ENCODE data around the gene DKK2.

Gene DKK2, protein sequence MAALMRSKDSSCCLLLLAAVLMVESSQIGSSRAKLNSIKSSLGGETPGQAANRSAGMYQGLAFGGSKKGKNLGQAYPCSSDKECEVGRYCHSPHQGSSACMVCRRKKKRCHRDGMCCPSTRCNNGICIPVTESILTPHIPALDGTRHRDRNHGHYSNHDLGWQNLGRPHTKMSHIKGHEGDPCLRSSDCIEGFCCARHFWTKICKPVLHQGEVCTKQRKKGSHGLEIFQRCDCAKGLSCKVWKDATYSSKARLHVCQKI

DNA sequence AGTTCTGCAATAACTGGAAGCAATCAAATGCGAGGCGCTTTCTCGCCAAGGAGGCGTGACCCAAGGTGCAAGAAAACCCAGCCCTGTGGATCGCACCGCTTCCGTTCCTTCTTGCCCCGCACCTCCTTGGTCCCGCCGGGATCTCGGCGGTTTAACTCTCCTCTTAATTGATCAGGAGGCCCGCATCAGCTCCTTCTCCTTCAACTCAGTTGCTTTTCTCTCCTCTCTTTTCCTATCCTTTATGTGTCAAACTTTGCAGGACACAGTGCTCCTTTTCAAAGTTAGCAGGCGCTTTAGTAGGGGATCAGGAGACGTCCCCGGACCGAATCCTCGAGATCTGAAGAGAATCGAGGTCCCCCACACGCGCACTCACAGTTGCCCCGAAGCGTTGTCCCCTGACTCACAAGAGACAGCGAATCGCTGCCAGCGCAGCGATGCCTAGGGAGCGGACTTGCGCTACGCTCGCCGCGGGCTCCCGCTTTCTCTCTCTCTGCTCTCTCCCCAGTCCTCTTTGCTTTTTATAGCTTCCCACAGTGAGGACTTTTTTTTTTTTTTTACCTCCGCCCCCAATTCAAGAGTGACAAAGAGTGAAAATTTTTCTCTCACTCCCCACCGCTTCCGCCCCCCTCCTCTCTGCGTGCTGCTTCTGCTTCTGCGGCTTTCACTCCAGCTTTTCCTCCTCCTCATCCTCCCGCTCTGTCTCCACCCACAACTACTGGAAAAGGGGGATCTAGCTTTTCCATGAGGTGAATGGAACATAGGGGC is at the start of gene DKK2:
TSS of gene DKK2 (minus strand) at position 495 of the 765 bp plus-strand sequence. CDS start 722 bp downstream, outside the sequence.
- no peak for DNase-seq (ENCODE audit: low read depth in 2 of 2)

- no peak for DNase-seq (ENCODE audit: low read depth in 2 of 2)
Measured at GRCh38 chr4:107077192-107077591, 41.1 kb upstream of the DKK2 start.

DNA sequence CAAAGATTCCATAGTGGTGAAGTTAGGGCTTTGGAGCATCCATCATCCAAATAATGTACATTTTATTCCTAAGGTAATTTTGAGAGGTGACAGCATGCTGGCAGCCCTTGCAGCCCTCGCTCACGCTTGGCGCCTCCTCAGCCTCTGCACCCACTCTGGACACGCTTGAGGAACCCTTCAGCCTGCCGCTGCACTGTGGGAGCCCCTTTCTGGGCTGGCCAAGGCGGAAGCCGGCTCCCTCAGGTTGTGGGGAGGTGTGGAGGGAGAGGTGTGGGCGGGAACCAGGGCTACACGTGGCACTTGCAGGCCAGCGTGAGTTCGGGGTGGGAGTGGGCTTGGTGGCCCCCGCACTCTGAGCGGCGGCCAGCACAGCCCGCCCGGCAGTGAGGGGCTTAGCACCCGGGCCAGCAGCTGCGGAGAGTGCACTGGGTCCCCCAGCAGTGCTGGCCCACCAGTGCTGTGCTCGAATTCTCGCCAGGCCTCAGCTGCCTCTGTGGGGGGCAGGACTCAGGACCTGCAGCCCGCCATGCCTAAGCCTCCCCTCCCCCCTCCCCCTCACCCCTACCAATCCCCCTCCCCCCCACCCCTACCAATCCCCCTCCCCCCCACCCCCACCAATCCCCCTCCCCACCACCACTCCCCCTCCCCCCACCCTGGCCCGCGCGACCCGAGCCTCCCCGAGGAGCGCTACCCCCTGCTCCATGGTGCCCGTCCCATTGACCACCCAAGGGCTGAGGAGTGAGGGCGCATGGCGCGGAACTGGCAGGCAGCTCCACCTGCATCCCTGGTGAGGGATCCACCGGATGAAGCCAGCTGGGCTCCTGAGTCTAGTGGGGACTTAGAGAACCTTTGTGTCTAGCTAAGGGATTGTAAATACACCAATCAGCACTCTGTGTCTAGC is 37.0 kb upstream of the DKK2 start:
- DNase-seq (ENCODE audit: low read depth in 2 of 2): no peak

- no peak for DNase-seq (ENCODE audit: low read depth in 2 of 2)
Measured at GRCh38 chr4:107071108-107071507, 35.0 kb upstream of the DKK2 start.

DNA sequence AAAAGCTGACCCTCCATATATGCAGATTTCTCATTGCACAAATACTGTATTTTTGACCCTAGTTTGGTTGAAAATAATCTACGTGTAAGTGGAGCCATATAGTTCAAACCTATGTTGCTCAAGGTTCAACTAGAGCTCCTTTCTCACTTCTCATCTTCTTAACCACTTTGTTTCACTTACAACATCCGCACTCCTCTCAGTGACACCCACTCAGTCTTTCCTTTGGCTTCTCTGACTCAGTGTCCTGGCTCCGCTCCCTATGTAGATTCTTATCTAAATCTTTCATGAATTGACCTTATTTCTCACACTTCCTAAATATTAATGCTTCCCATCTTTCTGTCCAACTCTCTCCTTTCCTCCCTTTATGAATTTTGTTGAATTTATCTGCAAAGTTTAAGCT is 32.9 kb upstream of the DKK2 start:
- DNase-seq (ENCODE audit: low read depth in 2 of 2): no peak

- DNase-seq (ENCODE audit: low read depth in 2 of 2): no peak
Measured at GRCh38 chr4:107068116-107068515, 32.0 kb upstream of the DKK2 start.

DNA sequence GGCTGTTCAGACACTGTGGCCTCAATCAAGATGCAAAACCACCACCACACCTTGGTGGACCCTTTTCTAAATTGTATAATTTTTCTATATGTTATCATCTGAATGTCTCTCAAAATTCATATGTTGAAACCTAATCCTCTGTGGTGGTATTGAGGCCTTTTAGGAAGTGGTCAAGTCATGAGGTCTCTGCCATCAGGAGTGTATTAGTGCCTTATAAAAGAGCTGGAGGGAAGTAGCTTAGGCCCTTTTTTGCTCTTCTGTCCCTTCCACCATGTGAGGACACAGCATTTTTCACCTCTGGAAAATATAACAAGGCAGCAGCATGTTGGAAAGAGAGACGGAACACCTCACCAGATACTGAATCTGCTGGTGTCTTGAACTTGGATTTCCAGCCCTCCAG is 30.5 kb upstream of the DKK2 start:
- DNase-seq (ENCODE audit: low read depth in 2 of 2): no peak

DNA sequence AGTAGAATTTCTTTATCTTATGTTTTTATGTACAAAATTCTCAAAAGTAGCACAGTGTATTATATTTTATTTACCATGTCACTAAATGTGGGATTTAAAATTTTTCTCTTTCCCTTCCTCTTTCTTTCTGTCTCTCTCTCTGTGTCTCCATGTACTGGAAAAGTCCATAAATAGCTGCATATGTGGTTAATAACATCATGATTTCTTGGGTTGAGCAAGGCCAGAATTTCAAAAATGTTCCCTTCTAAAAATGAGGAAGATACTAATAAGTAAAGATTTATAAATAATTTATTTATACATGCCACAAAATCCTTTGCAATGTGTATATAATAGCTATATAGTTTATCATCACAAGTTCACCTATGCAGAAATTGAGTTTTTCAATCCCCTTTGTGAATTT is 29.1 kb upstream of the DKK2 start:
- DNase-seq (ENCODE audit: low read depth in 2 of 2): no peak

DNA sequence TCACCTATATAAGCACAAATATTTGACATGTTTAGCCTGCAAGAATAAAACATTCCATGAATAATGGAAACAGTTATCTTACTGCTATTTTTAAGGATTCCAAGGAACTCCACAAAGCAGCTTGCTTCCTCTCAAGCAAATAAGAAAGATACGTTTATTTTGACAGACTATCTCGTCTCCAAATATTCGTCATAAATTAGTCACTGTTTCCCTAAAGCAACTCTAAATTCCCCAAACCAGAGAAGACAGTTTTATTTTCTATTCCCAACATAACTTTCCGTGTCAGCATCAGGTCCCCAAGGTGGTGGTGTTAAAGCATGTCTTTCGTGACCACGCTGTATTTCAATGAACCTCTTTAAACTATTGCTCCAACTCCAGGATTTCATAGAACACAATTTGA is 24.3 kb upstream of the DKK2 start:
- DNase-seq (ENCODE audit: low read depth in 2 of 2): no peak

DNA sequence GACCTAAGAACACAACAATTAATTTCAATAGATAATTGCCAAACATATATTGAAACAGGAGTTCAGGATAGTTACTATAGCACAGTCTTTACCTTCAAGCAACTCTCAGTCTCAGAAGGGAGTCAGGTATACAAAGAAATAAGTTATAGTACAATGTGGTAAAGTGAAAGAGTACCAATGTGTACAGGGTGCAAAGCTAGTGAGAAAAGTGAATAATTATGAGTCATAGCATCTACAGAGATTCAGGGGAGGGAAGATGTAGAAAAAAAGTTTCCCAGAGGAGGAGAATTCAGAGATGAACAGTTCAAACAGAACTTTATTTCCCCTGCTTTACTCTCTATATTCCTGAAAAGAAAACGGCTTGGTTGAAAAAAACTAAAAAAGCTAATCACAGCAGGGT is 22.7 kb upstream of the DKK2 start:
- no peak for DNase-seq (ENCODE audit: low read depth in 2 of 2)

- no peak for DNase-seq (ENCODE audit: low read depth in 2 of 2)
Measured at GRCh38 chr4:107050525-107051135, 14.5 kb upstream of the DKK2 start.

- DNase-seq (ENCODE audit: low read depth in 2 of 2): no peak
Measured at GRCh38 chr4:107046261-107046660, 10.1 kb upstream of the DKK2 start.

GRCh38 chr4:107044170-107044569 is 8.1 kb upstream of the DKK2 start:
- no peak for DNase-seq (ENCODE audit: low read depth in 2 of 2)

GRCh38 chr4:107037199-107037584 is 1.1 kb upstream of the DKK2 start:
- no peak for DNase-seq (ENCODE audit: low read depth in 2 of 2)

DNA sequence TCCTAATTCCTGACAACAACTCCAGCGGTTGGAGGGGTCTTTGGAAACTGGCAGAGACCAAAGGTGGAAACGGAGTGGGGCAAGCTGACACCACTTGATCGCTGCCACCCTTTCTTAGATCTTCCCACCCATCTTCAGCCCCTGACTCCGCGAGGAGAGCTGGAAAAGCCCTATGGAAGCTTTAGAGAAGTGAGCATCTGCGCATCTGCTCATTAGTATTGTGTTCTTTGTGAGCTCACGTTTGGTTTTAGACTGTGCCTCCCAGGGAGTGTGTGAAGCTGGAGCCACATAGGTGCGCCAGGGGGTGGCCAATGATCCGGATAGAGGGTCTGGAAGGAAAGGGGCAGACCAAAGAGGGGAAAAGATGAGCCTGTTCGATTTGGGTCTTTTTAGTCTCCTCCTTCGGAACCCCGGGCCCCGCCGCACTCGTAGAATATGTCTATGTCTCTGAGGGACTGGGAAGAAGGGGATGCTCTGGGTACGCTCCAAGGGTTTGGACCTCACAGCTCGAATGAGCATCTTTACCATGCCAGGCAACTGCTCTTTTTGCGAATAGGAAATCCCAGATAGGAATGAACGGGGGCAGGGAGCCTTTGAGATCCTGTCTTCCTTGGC is 578 bp upstream of the DKK2 start:
- DNase-seq (ENCODE audit: low read depth in 2 of 2): no peak

- DNase-seq (ENCODE audit: low read depth in 2 of 2): no peak
Measured at GRCh38 chr4:107034996-107035818, 906 bp downstream of the DKK2 start.

- DNase-seq (ENCODE audit: low read depth in 2 of 2): no peak
Measured at GRCh38 chr4:107034091-107034995, 1.8 kb downstream of the DKK2 start.

GRCh38 chr4:107027379-107027778 is 8.7 kb downstream of the DKK2 start:
- no peak for DNase-seq (ENCODE audit: low read depth in 2 of 2)

DNA sequence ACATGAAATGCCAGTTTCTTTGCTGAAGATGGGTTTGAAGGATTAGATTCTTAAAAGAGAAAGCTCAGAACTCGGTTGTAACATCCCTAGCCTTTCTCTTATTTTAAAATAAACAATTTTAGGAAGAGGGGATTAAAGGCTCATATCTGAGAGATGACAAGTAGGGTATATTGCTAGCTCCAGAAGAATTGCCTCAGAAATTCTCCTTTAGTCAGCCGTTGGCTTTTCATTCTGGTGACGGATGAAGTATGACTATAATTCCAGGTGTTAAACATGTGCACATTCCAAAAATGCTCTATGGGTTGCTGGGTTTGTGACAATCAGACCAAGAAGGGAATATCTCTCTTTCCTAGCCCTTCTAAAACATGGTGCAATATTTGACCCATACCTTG is 17.8 kb downstream of the DKK2 start:
- no peak for DNase-seq (ENCODE audit: low read depth in 2 of 2)

Data from stimulated activated CD4-positive, alpha-beta T cell treated with anti-CD3 and anti-CD28 coated beads, Interleukin-1b, Interleukin-23, amount 100 ng/mL, for 1 hour (primary cell).